ENCODE results near the gene RPEL1. TPM values are rescaled to one million over a fixed set of nuclear protein-coding genes. Genes with fewer than 3 reads are reported as not detected.
"Not testable (repeated sequence)": the region's sequence is repeated elsewhere in the genome, so short reads cannot be mapped to it uniquely, and the experiment has no call there.

Gene RPEL1
- total RNA-seq, 1 donor from 2014 or later, result not detected

DNA sequence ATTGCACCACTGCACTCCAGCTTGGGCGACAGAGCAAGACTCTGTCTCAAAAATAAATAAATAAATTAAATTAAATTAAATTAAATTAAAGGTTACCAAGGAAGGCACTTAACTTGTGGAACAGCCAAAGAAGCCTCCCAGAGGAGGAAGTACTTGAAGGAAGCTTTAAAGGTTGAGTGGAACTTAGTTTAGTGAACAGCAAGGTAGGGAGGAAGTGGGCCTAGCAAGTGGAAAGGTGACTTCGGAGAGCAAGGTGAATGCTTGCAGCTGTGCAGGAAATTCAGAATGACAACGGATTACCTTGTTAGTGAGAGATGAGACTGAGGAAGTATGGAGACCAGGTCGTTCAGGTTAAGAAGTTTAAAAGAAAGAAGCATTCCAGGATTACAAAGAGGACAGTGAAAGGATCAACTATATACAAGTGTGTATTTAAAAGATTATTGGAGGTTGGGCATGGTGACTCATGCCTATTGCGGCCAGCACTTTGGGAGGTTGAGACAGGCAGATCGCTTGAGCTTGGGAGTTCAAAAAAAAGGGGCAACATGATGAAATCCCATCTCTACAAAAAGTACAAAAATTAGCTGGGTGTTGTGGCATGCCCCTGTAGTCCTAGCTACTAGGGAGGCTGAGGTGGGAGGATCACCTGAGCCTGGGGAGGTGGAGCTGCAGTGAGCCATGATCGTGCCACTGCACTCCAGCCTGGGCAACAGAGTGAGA is 12.8 kb upstream of the RPEL1 start:
- intact Hi-C loops (cut with micrococcal nuclease), result no loop called here

DNA sequence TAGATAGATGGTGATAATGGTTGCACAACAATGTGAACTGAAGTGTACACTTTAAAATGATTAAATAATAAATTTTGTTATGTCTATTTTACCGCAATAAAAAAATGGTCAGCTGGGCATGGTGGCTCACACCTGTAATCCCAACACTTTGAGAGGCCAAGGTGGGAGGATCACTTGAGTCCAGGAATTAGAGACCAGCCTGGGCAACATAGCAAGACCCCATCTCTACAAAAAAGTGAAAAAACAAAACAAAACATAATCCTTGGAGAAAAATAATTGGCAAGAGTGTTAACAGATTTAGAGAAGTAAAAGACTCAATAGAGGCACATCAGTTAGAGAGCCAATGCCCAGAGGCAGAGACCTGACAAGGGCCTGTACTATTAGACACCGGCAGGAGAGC is 9.9 kb upstream of the RPEL1 start:
- intact Hi-C loops (cut with micrococcal nuclease), result no loop called here

DNA sequence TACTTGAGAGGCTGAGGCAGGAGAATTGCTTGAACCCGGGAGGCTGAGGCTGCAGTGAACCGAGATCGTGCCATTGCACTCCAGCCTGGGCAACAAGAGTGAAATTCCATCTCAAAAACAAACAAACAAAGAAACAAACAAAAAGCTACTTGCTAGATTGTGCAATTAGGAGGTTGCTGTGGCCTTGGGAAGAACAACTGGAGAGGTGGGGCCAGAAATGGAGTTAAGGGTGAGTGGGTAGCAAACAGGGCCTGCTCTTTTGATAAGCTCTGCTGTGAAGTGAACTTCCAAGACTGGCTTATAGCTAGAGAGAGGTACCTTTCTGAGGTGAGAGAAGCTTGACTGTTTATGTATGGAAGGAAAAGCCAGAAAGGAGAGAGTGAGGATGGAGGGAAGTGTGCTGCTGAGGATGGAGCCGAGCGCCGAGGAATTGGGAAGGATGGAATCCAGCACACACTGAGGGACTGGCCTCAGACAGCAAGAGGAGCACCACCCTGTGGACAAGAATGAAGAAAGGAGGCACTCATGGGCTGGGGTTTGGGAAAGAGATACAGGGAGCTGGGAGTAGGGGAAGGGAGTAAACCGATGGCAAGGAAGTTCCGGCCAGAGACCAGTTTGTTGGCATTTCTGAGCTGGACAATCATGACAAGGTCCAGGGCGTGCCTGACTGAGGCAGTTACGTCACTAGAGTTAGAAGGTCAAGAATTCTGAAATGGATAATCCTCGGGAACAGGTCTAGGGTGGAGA is 7.0 kb upstream of the RPEL1 start:
- intact Hi-C loops (cut with micrococcal nuclease), result no loop called here

DNA sequence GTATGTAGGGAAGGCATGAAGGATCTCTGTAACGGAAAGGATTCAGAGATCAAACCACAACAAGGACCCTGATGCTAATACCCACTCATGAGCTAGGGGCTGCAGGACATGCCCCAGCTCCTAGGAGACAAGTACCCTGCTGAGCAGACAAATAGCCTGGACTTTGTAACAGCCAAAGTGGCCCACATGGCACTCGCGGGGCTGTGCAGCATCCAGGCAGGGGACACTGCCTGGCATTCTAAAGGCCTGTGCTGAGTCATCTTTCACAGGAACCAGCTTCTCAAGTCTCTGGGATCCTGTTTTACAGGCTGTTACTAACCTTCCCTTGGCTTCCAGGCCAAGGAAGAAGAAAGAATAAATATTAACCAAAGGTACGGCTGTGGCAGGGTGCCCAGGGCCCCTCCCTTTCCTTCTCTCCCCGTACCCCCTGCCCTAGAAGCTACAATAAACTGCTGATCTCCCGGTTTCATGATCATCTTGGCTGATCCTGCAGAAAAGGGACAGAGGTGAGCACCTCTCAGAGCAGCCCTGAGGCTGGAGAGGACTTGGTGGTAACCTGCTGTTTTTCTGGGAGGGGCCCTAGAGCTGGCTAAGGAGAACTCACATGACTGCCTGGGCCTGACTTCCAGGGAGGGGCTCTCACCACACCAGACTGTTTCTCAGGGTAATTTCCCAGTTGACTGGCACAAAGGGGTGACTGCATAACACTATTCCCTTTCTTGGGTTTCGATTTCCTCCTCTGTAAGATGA is 4.2 kb upstream of the RPEL1 start:
- intact Hi-C loops (cut with micrococcal nuclease), result no loop called here

DNA sequence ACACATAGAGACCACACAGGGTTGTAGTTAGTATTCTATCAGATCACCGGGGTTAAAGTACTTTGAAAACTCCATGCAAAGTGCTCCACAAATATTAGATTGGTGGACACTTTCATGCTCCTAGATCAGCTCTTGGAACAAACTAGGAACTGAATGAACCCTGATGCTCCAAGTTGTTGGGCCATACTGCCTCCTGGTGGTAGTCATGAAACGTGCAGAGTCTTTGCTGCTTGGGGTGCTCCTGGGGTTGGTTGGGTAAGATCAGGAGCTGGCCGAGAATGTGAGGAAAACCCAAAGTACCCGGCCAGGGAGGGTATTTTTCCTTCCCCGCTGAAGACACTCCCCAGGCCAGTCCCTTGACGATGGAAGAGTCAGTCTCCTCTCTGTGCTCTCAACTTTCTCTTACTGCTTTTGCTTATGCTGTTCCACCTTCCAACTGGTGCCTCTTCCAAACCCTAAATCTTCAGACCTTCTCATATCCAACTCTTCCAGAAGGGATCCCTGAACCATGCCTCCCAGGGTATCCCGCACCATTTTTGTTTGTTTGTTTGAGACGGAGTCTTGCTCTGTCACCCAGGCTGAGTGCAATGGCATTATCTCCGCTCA is 918 bp upstream of the RPEL1 start:
- intact Hi-C loops (cut with micrococcal nuclease), result loop anchor here (1.0 to 2.0 kb wide), 6 partner anchors 51 to 516 kb away; partner anchors contain the start of gene NT5C2

DNA sequence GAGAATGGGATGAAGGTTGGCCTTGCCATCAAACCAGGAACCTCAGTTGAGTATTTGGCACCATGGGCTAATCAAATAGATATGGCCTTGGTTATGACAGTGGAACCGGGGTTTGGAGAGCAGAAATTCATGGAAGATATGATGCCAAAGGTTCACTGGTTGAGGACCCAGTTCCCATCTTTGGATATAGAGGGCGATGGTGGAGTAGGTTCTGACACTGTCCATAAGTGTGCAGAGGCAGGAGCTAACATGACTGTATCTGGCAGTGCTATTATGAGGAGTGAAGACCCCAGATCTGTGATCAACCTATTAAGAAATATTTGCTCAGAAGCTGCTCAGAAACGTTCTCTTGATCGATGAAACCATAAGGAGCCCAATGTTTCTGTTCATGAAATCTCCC is 637 bp downstream of the RPEL1 start:
- intact Hi-C loops (cut with micrococcal nuclease), result no loop called here

DNA sequence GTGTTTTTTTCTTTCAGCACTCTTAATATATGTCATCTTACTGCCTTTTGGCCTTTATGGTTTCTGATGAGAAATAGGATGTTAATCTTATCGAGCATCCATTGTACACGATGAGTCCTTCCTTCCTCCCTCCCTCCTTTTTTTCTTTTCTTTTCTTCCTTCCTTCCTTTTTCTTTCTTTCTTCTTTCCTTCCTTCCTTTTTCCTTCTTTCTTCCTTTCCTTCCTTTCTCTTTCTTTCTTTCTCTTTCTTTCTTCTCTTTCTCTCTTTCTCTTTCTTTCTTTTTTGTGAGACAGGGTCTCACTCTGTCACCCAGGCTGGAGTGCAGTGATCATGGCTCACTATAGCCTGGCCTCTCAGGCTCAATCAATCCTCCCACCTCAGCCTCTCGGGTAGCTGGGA is 8.4 kb downstream of the RPEL1 start:
- intact Hi-C loops (cut with micrococcal nuclease), result no loop called here

DNA sequence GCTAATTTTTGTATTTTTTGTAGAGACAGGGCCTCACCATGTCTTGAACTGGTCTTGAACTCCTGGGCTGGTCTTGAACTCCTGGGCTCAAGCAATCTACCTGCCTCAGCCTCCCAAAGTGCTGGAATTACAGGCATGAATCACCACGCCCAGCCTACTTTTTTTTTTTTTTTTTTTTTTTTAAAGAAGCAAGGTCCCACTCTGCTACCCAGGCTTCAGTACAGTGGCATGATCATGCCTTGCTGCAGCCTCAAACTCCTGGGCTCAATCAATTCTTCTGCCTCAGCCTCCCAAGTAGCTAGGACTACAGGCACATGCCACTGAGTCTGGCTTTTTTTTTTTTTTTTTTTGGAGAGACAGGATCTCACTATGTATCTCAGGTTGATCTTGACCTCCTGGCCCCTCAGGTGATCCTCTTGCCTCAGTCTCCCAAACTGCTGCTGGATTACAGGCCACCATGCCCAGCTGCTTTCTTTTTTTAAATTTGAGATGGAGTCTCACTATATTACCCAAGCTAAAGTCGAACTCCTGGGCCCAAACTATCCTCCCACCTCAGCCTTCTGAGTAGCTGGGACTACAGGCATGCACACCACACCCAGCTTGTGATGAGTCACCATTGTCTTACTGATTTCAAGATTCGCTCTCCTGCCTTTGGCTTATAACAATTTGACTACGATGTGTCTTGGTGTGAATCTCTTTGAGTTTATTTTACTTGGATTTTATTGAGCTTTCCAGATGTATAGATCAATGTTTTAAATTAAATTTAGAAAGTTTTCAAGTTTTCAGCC is 9.0 kb downstream of the RPEL1 start:
- intact Hi-C loops (cut with micrococcal nuclease), result no loop called here

DNA sequence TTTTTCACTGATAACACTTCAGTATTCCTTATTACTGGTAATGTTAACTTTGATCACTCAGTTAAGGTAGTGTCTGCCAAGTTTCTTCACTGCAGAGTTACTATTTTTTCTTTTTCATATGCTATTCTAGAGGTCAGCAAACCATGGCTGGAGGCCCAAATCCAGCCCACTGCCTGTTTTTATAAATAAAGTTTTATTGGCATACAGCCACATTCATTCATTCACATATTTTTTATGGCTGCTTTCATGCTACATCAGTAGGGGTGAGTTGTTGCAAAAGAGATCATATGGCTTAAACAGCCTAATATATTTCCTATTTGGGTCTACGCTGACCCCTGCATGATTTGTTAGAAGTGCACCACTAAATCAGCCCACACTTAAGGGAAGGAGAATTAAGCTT is 10.9 kb downstream of the RPEL1 start:
- intact Hi-C loops (cut with micrococcal nuclease), result no loop called here

DNA sequence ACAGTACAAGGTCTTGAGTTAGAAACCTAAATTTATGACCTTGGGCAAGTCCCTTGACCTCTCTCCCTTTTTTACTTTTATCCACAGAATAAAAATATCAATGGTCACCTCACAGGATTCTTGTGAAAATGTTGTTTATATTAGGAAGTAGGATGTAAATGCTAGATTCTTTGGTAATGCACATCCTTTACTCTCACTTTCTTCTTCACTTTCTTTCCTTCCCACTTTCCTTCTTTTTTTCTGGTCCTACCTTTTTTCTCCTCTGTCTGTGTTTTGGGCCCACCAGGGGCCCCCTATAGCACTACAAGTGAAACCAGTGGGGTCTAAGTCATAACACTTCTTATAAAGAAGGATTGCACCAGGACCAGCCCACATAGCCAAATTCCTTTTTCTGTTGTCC is 12.1 kb downstream of the RPEL1 start:
- intact Hi-C loops (cut with micrococcal nuclease), result no loop called here

DNA sequence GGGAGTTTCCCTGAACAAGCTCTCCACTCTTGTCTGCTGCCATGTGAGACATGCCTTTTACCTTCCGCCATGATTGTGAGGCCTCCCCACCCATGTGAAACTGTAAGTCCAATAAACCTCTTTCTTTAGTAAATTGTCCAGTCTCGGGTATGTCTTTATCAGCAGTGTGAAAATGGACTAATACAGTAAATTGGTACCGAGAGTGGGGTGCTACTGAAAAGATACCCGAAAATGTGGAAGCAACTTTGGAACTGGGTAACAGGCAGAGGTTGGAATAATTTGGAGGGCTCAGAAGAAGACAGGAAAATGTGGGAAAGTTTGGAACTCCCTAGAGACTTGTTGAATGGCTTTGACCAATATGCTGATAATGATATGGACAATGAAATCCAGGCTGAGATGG is 13.2 kb downstream of the RPEL1 start:
- intact Hi-C loops (cut with micrococcal nuclease), result not testable (repeated sequence)

DNA sequence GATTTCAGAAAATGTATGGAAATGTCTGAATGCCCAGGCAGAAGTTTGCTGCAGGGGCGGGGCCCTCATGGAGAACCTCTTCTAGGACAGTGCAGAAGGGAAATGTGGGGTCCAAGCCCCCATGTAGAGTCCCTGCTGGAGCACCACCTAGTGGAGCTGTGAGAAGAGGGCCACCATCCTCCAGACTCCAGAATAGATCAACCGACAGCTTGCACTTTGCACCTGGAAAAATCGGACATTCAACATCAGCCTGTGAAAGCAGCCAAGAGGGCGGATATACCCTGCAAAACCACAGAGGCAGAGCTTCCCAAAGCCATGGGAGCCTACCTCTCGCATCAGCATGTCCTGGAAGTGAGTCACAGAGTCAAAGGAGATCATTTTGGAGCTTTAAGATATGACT is 14.3 kb downstream of the RPEL1 start:
- intact Hi-C loops (cut with micrococcal nuclease), result no loop called here

DNA sequence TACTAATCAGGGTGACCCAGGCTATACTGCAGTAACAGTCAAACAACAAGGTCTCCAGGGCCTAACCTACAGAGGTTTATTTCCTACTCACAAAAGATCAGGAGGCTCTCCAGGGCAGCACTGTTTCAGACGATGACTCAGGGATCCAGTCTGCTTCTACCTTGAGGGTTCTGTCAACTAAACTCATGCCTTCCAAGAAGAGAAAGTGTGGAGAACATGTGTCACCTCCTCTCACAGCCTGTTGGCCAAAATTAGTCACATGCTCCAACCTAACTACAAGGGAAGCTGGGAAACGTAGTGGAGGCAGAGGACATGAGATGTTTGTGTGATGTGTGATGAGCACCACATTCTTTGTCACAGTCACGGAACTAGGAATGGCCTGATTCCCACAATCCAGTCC is 16.5 kb downstream of the RPEL1 start:
- intact Hi-C loops (cut with micrococcal nuclease), result no loop called here

DNA sequence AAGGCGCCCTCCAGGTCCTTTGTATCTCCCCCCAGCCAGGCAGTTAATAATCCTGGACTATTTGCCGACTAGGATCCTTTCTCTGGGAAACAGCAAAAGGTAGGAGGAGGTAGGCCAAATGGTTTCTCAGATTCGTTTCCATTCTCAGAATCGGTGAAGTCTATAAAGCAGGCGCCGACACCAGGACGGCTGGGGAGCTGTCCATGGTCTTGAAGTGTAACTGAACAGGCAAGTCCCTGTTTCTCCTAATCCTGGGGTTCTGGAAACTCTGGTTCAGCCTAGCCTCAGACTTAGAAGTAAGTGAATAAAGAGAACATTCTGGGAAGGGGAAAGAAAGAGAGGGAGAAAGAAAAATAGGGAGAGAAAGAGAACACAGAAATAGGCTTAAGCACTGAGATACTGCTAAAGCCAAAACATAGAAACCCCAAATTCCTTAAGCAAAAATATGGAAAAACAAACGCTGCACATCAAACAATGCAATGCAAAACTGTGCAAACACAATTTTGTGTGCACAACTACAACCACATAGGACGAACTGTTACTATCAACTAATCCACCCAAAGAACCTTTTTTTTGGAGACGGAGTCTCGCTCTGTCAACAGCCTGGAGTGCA is 20.1 kb downstream of the RPEL1 start:
- intact Hi-C loops (cut with micrococcal nuclease), result loop anchor here (1.0 kb wide), 1 partner anchor 13 kb away; no protein-coding TSS in a partner anchor

DNA sequence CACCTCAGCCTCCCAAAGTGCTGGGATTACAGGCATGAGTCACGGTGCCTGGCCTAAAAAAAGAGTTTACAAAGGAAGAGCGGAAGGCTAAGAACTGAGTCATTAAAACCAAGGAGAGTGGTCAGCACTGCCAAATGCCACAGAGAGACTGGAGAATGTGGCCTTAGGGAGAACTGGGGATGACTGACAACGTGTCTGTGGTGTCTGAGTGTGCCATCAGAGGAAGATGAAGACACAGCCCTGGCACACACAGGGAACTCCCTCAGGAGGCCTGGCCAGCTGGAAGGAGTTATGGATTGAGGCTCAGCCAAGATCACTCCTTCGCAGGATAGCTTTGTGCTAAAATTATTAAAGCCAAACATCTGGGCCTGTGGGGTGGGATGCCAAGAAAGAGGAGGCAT is 27.4 kb downstream of the RPEL1 start:
- intact Hi-C loops (cut with micrococcal nuclease), result no loop called here

DNA sequence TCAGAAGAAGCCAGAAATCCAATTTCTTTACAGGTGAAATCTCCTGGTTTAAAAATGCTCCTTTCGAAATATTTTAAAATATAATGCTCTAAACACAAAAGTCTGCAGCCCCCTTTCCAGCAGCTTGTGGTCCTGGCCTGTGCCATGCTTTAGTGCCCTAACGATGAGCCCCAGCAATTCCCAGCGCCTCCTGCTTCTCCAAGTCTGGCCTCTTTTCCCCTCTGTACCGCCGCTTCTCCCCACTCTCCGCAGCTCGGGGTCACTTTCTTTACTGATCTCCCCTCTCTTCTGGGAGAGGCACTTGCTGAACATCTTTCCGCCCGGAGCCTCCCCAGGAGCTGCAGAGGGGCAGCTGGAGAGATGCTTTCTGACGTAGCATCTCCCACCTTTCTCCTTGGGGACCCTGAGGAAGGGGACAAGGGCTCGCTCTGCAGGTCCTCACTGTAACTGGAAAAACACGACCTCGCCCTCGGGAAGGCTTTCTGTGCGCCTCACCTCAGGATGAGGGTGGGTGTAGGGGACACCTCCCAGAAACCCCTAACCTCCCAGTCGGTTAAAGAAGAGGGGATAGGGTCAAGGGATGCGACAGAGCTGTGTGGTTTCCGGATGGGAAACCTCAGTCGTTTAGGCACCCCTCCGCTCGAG is 30.7 kb downstream of the RPEL1 start:
- intact Hi-C loops (cut with micrococcal nuclease), result no loop called here

DNA sequence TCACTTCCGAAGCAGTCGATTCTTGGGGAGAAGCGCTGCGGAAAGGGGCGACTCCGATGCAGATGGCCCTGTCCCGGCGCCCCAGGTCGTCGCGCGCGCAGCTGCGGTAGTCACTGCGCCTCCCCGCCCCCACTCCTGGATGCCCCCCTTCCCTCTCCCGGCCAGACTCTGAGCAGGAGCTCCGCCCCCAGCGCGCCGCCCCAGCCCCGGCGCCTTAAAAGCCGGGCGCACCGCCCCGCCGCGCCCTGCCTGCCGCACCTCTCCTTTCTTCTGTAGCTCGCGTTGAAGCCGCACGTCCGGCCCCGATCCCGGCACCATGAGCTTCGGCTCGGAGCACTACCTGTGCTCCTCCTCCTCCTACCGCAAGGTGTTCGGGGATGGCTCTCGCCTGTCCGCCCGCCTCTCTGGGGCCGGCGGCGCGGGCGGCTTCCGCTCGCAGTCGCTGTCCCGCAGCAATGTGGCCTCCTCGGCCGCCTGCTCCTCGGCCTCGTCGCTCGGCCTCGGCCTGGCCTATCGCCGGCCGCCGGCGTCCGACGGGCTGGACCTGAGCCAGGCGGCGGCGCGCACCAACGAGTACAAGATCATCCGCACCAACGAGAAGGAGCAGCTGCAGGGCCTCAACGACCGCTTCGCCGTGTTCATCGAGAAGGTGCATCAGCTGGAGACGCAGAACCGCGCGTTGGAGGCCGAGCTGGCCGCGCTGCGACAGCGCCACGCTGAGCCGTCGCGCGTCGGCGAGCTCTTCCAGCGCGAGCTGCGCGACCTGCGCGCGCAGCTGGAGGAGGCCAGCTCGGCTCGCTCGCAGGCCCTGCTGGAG is 31.4 kb downstream of the RPEL1 start, which contains the start of gene INA:
INA (plus strand) TSS at position 243 of the 817 bp plus-strand sequence; CDS start at position 317, 74 bp downstream.
- intact Hi-C loops (cut with micrococcal nuclease), result no loop called here

DNA sequence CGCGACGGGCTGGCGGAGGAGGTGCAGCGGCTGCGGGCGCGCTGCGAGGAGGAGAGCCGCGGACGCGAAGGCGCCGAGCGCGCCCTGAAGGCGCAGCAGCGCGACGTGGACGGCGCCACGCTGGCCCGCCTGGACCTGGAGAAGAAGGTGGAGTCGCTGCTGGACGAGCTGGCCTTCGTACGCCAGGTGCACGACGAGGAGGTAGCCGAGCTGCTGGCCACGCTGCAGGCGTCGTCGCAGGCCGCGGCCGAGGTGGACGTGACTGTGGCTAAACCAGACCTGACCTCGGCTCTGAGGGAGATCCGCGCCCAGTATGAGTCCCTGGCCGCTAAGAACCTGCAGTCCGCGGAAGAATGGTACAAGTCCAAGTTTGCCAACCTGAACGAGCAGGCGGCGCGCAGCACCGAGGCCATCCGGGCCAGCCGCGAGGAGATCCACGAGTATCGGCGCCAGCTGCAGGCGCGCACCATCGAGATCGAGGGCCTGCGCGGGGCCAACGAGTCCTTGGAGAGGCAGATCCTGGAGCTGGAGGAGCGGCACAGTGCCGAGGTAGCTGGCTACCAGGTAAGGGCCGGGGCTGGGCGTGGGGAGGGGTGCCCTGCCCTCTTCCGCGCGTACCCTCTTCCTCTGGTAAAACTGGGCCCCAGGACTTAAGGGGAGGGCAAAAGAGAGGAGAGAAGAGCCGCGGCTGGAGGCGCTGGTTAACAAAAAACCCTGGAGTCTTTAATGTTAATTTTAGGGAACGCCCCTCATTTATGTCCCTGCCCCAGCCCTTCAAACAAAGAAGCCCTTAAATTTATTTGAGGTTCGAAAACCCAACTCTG is 32.2 kb downstream of the RPEL1 start:
- intact Hi-C loops (cut with micrococcal nuclease), result no loop called here
